ENCODE data around the gene ZDHHC7.
A peak's percentile ranks its signal among the peaks of the same experiment; 100 is the strongest.

The ZDHHC7 gene

DNA sequence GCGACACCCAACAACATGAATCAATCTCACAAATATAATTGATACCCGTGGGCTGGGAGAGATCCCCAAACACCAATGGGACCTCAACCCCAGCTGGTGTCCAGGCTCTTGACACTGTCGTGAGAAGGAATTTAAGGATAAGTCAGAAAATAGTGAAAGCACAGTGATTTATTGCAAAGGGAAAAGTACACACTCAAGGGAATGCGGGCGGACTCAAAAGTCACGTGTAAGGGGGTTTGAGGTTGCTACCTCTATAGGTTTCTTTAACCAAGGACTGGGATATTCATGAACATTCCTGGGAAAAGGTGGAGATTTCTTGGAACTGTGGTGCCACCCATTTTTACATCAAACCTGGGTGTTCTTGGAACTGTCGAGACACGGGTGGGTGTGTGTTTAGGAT, 6.3 kb upstream of the ZDHHC7 start:
- no peak for DNase-seq

GRCh38 chr16:85017151-85017550, 5.8 kb upstream of the ZDHHC7 start:
- no peak for DNase-seq

DNA sequence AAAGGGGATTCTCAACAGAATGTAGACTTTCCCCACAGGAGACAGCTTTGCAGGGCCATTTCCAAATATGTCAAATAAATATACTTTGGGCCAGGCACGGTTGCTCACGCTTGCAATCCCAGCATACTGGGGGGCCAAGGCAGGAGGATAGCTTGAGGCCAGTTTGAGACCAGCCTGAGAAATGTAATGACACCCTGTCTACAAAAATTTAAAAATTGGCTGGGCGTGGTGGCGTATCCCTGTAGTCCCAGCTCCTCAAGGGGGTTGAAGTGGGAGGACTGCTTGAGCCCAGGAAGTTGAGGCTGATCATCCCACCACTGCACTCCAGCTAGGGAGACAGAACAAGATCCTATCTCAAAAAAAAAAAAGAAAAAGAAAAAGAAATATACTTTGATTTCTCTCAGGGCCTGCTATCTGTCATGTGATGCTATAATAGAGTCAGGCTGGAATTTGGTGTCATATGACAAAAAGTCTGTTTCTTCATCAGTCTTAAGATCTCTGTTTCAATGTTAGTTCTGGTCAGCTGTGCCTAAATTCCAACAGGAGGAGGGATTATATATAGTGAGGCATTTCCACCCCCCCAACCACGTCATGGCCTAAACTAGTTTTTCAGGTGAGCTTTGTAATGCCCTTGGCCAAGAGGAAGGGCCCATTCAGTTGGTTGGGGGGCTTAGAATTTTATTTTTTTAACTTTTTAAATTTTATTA, 4.3 kb upstream of the ZDHHC7 start:
- no peak for DNase-seq

GRCh38 chr16:85014311-85014710, 3.0 kb upstream of the ZDHHC7 start:
- DNase-seq, result no peak

- DNase-seq, result peak in 1 of 2 experiments; percentile 40
Observed at GRCh38 chr16:85011846-85012284, 530 bp upstream of the ZDHHC7 start.

DNA sequence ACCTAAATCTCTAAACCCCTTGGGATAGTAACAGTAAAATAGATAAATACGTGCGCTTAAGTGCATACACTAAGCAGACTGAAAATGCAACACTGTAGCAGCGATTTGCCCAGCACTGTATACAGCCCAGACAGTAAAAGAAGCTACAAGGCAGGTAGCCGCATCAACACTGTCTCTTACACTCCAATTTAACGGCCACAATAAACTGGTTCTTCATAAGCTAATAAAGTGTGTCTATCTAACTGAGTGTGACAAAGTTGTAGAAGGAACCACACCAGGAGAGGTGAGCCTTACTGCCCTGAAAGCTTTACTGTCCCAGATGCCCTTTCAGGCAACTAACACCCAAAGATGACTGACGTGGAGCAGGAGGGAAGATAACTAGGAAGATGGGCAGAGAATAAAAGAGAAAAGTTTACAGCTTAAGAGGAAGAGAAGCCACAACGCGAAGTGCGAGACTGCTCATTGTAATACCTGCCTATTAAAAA, 847 bp downstream of the ZDHHC7 start:
- no peak for DNase-seq

GRCh38 chr16:85008271-85008670, 3.1 kb downstream of the ZDHHC7 start:
- no peak for DNase-seq

DNA sequence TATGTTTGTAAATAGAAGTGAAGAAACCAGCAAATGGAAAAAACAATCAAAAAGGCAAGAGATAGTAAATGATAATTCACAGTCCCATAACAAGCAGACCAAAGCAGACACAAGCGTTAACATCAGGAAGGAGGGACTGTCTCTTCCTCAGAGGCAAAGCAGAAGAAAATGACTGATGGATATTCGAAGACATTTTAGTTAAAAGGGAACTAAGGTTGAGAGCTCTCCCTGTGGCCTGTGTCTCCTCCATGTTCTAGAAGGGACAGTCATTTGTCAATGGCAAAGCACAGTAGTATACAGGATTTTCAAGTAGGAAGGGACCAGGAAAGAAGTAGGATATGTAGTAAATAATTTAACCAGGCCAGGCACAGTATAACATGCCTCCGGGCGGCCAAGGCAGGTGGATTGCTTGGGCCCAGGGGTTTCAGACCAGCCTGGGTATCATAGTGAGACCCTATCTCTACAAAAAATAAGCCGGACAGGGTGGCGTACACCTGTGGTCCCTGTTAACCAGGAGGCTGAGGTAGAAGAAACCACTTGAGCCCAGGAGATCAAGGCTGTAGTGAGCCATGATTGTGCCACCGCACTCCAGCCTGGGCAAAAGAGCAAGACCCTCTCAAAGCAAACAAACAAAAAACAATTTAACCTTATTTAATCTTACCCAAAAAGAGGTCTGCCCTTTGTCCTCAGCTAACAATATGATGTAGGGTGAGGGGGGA, 3.7 kb downstream of the ZDHHC7 start:
- DNase-seq, result no peak

DNA sequence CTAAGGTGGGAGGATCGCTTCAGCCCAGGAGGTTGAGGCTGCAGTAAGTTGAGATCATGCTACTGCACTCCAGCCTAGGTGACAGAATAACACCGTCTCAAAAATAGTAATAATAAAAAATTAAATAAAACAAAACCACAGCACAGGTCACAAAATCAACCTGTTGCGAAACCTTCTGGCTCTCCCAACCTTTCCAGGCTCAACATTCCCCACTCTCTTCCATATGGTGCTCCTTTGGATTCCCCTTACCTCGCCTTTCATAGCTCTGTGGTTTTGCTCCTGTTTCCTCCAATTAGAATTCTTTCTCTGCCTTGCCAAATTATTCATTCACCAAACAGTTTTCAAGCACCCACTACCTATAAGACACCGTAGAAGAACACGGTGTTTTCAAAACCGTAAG, 4.7 kb downstream of the ZDHHC7 start:
- DNase-seq, result no peak

DNA sequence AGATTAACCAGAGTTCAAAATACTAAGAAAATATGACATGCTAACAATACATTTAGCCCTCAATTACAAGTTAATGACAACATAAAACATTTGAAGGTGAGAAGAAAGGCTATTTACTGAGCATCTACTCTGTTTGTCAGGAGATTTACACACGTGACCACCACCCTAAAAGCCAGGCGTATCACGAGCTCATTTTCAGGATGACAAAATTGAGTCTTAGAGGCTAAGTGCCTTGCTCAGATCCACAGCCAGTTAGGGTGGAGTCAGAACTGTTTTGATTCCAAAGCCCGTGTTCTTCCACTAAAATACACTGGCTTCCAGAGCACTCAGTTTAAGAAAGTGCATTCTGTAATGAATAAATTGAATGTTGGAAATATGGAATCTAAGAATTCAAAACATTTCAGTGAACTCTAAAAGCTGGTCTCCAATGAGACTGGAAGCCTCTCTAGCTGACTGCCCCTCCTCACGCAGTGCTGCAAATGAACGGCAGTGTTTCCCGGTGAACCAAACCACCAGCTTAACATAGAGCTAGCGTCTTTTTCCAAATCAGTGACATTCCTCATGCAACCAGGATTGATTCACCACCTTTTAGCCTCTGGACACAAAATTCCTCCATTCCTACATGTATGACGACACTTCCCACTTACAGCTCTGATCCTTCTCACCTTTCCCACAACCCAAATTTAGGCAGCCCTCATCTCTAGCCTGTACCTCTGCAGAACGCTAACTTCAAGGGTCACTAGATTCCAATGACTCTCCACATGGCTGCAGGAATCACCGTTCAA, 5.9 kb downstream of the ZDHHC7 start:
- no peak for DNase-seq

GRCh38 chr16:85004587-85005205, 6.6 kb downstream of the ZDHHC7 start:
- no peak for DNase-seq

DNA sequence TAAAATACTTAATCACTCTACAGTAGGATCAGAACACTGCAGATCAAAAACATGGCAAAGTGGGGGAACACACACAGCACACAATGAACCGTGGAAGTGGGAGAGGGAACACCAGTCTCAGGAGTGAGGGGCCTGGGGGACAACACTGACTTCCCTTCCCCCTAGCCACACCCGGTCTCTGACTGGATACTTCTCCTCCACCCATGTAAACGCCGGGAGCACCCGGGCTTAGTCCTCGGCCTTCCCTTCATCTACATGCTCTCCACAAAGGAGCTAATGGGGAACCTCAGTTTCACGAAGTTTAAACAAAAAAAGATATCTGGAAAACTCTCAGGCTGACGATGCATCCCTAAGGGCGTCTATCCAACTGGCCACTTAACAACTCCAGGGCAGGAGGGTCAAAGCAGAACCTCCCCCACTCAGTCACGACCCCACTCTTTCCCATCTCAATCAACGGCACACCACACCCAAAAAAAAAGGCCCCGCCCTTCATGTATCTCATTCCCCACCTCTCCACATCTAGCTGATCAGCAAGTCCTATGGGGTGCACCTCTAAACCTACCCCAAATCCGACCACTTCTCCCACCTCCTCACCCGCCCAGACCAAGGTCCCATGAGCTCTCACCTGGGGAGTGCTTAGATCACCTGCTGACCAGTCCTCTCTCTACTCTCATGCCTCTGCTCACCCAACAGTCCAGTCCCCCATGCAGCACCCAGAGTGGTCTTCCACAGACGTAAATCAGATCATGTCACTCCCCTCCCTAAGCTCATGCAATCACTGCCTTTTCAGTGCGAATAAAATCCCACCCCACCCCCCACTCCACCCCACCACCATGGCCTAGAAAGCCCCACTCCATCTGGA, 7.4 kb downstream of the ZDHHC7 start:
- no peak for DNase-seq

GRCh38 chr16:85003076-85003475, 8.3 kb downstream of the ZDHHC7 start:
- no peak for DNase-seq

GRCh38 chr16:85002608-85003007, 8.7 kb downstream of the ZDHHC7 start:
- no peak for DNase-seq

- DNase-seq, result no peak
Observed at GRCh38 chr16:85002099-85002541, 9.2 kb downstream of the ZDHHC7 start.

GRCh38 chr16:84999857-85000480, 11.4 kb downstream of the ZDHHC7 start:
- no peak for DNase-seq

DNA sequence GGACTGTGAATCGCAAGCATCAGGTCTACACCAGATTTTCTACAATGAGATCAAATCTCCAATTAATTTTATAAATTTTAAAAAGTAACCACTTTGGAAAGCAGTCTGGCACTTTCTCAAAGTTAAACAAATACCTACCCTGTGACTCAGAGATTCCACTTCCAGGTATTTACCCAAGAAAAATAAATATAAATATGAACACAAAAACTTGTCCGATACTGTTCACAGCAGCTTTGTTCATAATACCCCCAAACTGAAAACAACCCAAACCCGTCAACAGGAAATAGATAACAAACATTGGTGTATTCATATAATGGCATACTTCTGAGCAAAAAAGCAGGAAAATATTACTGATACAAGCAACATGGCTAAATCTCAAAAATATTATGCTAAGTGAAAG, 12.1 kb downstream of the ZDHHC7 start:
- no peak for DNase-seq

GRCh38 chr16:84996365-84996764, 15.0 kb downstream of the ZDHHC7 start:
- no peak for DNase-seq

GRCh38 chr16:84995663-84996062, 15.7 kb downstream of the ZDHHC7 start:
- no peak for DNase-seq

- DNase-seq, result no peak
Observed at GRCh38 chr16:84993926-84994325, 17.4 kb downstream of the ZDHHC7 start.

DNA sequence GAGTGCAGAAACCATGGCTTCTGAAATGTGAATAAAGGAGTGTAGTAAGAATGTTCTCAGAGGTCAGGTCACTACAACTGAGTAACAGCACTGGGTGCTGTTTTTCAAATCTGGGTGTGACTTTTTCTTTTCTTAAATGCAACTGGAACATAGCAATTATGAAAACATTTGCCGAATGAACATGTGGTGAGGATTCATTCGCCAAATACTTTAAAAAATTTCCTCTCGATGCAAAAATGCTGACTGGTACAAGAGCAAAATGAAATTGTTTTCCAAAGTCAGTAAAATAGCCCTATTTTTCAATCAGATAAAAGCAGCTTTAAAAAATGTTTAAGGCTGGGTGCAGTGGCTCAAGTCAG, 18.6 kb downstream of the ZDHHC7 start:
- DNase-seq, result no peak

DNA sequence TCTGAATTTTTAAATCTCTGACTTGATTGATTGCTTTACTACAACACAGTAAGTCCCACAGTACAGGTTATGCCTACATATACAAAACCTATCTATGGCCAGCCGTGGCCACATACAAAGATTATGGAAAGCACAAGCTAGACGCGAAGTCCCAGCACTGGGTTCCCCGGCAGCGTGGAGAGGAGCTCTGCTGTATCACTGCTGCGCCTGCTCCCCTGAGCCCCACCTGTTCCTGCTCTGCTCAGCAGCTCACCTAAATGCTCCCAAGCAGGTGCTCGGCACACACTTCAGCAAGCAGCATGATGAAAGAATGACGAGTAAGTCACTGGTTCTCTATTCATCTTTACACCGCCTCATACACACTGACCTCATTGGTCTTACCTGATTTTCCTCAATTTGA, 20.6 kb downstream of the ZDHHC7 start:
- DNase-seq, result no peak
